Nephron (organoid): ENCODE results near the gene MAGI1.

Source experiments
- H3K27ac Mint-ChIP-seq, 3 experiments: 2 replicates each; pipeline ENCODE4 v1.8.0; 2020; ENCODE audit warnings: mixed read lengths in 3 of 3, mild to moderate bottlenecking in 2 of 3, moderate library complexity in 1 of 3
- H3K27me3 Mint-ChIP-seq: 2 replicates; pipeline ENCODE4 v1.8.0; 2021; ENCODE audit warnings: low read depth, mild to moderate bottlenecking, moderate library complexity, mixed read lengths
- H3K36me3 Mint-ChIP-seq: 2 replicates; pipeline ENCODE4 v1.8.0; 2020; ENCODE audit warnings: low read depth, mixed read lengths
- H3K4me1 Mint-ChIP-seq: 2 replicates; pipeline ENCODE4 v1.8.0; 2020; ENCODE audit warnings: mixed read lengths
- H3K4me3 Mint-ChIP-seq, 3 experiments: 2 replicates each; pipeline ENCODE4 v1.8.0; 2020; ENCODE audit warnings: mild to moderate bottlenecking in 3 of 3, mixed read lengths in 3 of 3, moderate library complexity in 2 of 3
- H3K9me3 Mint-ChIP-seq: 2 replicates; pipeline ENCODE4 v1.8.0; 2020; ENCODE audit warnings: mixed read lengths
- CTCF ChIP-seq, 3 experiments: fragments of 200-600 bp; sonication (generic); IDR thresholded peaks; one replicate each; pipeline ENCODE4 v1.5.0; 2021; ENCODE audit warnings: antibody characterized with exemption in 3 of 3; ENCODE audit not compliant: unreplicated experiment in 3 of 3

Gene MAGI1

GRCh38 chr3:65714134-65714533 lies 324.6 kb downstream of the MAGI1 start:
- no peaks in the 10 kb centered on the region for H3K27me3 Mint-ChIP-seq
- TF ChIP-seq CTCF (IDR thresholded peaks at IDR 0.05; ENCODE audit: unreplicated experiment in 3 of 3) = no peak
- no peaks in the 10 kb centered on the region for H3K36me3 Mint-ChIP-seq
- no peak overlapping the region for H3K4me3 Mint-ChIP-seq
- H3K4me1 Mint-ChIP-seq = peaks cover 23% of the 10 kb centered on the region
- no peaks in the 10 kb centered on the region for H3K9me3 Mint-ChIP-seq
- H3K27ac Mint-ChIP-seq = peak overlapping the region; percentile 4 to 49 (median 24)

- H3K36me3 Mint-ChIP-seq = no peaks in the 10 kb centered on the region
- no peak overlapping the region for H3K4me3 Mint-ChIP-seq
- peaks cover 23% of the 10 kb centered on the region for H3K4me1 Mint-ChIP-seq
- no peaks in the 10 kb centered on the region for H3K27me3 Mint-ChIP-seq
- H3K27ac Mint-ChIP-seq = peak overlapping the region; percentile 52 to 70 (median 62)
- H3K9me3 Mint-ChIP-seq = no peaks in the 10 kb centered on the region
- TF ChIP-seq CTCF (IDR thresholded peaks at IDR 0.05; ENCODE audit: unreplicated experiment in 3 of 3) = no peak
Measured at GRCh38 chr3:65713016-65713415, 325.7 kb downstream of the MAGI1 start.

- Mint-ChIP-seq H3K9me3 (no peaks in the 10 kb centered on the region), H3K27me3 (no peaks in the 10 kb centered on the region), H3K4me3 (no peak overlapping the region), H3K36me3 (no peaks in the 10 kb centered on the region), H3K4me1 (peaks cover 23% of the 10 kb centered on the region), H3K27ac (no peak overlapping the region)
- no peak for TF ChIP-seq CTCF (IDR thresholded peaks at IDR 0.05; ENCODE audit: unreplicated experiment in 3 of 3)
Measured at GRCh38 chr3:65712140-65712539, 326.6 kb downstream of the MAGI1 start.

GRCh38 chr3:65706776-65707568 lies 331.7 kb downstream of the MAGI1 start:
- TF ChIP-seq CTCF (IDR thresholded peaks at IDR 0.05; ENCODE audit: unreplicated experiment in 3 of 3) = no peak
- Mint-ChIP-seq H3K4me1 (peaks cover 6% of the 10 kb centered on the region), H3K27me3 (no peaks in the 10 kb centered on the region), H3K4me3 (no peak overlapping the region), H3K36me3 (no peaks in the 10 kb centered on the region), H3K27ac (no peak overlapping the region), H3K9me3 (no peaks in the 10 kb centered on the region)

GRCh38 chr3:65706301-65706700 lies 332.4 kb downstream of the MAGI1 start:
- Mint-ChIP-seq H3K36me3 (no peaks in the 10 kb centered on the region), H3K9me3 (no peaks in the 10 kb centered on the region), H3K4me3 (no peak overlapping the region), H3K27me3 (no peaks in the 10 kb centered on the region), H3K4me1 (peaks cover 6% of the 10 kb centered on the region), H3K27ac (no peak overlapping the region)
- no peak for TF ChIP-seq CTCF (IDR thresholded peaks at IDR 0.05; ENCODE audit: unreplicated experiment in 3 of 3)

GRCh38 chr3:65703820-65704219 lies 334.9 kb downstream of the MAGI1 start:
- TF ChIP-seq CTCF (IDR thresholded peaks at IDR 0.05; ENCODE audit: unreplicated experiment in 3 of 3) = no peak
- Mint-ChIP-seq H3K9me3 (peaks cover 2% of the 10 kb centered on the region), H3K27me3 (no peaks in the 10 kb centered on the region), H3K36me3 (no peaks in the 10 kb centered on the region), H3K27ac (no peak overlapping the region), H3K4me1 (peaks cover 6% of the 10 kb centered on the region), H3K4me3 (no peak overlapping the region)
